ENCODE data around the gene THSD4. TPM values are rescaled to one million over a fixed set of nuclear protein-coding genes. Genes with fewer than 3 reads are reported as not detected.
"Not testable (repeated sequence)": the region's sequence is repeated elsewhere in the genome, so short reads cannot be mapped to it uniquely, and the experiment has no call there.

Gene THSD4
- polyA plus RNA-seq, 2 of the 4 experiments (the other 2 are of a cell fraction), result 15.8 to 40.7 TPM

DNA sequence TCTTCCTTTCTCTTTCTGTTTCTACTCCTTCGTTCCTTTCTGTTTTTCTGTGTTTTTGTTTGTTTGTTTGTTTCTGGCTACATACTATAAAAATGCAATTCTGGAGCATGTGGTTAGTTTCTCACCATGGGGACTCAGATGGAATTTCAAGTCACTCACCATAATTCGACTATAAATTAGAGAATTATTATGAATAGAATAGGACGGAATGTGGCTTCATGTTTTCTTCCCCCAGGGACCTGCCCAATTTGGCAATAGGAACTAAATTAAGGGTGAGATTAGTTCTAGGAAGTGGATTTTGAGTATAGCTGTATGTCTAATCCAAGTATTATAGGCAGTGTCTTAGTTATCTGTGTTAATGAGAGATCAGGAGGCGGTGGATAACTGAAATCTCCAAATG is 96.9 kb downstream of the THSD4 start (continued):
- TF ChIP-seq REST (IDR thresholded peaks at IDR 0.05), result no peak
- TF ChIP-seq EHMT2 (IDR thresholded peaks at IDR 0.05; ENCODE audit: low read depth), result no peak
- TF ChIP-seq POLR2A (IDR thresholded peaks at IDR 0.05; ENCODE audit: low read length), result no peak
- TF ChIP-seq, protein P1, sequence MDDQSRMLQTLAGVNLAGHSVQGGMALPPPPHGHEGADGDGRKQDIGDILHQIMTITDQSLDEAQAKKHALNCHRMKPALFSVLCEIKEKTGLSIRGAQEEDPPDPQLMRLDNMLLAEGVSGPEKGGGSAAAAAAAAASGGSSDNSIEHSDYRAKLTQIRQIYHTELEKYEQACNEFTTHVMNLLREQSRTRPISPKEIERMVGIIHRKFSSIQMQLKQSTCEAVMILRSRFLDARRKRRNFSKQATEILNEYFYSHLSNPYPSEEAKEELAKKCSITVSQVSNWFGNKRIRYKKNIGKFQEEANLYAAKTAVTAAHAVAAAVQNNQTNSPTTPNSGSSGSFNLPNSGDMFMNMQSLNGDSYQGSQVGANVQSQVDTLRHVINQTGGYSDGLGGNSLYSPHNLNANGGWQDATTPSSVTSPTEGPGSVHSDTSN (IDR thresholded peaks at IDR 0.05), result no peak
- TF ChIP-seq RAD21 (conservative IDR thresholded peaks at IDR 0.05 in 1 of 2, IDR thresholded peaks at IDR 0.05 in 1 of 2), result no peak

- CTCF ChIA-PET, result interaction anchor here (0.6 to 1.4 kb wide), 9 partner anchors 9 to 587 kb away, joined by 3 to 5 read pairs (median 3); no protein-coding TSS in a partner anchor
- DNase-seq (ENCODE audit: low read depth in 1 of 2, low spot score in 1 of 2); H3K27ac ChIP-seq; H3K9me3 ChIP-seq; H3K4me2 ChIP-seq; FAIRE-seq; POLR2A ChIA-PET; H3K4me1 ChIP-seq; ATAC-seq; H3K4me3 ChIP-seq: not testable (repeated sequence)
- 86% methylated on average over 8 of the region's 8 CpGs for WGBS (ENCODE audit: missing lambda C conversion rate)
- peak; percentile 70 for TF ChIP-seq MAFK (IDR thresholded peaks at IDR 0.05; ENCODE audit: partially characterized antibody)
These were observed 98.7 kb downstream of the THSD4 start for GRCh38 chr15:71213943-71214342.

GRCh38 chr15:71215126-71215894 is 100.0 kb downstream of the THSD4 start:
- POLR2A ChIA-PET, result no interaction called here

GRCh38 chr15:71218272-71218805 is 103.1 kb downstream of the THSD4 start:
- FAIRE-seq (peak; percentile 46), DNase-seq (ENCODE audit: low read depth in 1 of 2, low spot score in 1 of 2) (no peak), ATAC-seq (no peak)
- 90% methylated on average over 5 of the region's 5 CpGs for WGBS (ENCODE audit: missing lambda C conversion rate)
- CTCF ChIA-PET, result interaction anchor here (0.6 kb wide), 1 partner anchor 583 kb away, joined by 4 read pairs; no protein-coding TSS in a partner anchor
- Histone ChIP-seq H3K9me3 (no peaks in the 10 kb centered on the region), H3K4me2 (no peak overlapping the region), H3K27ac (no peak overlapping the region), H3K4me1 (no peaks in the 10 kb centered on the region), H3K4me3 (no peak overlapping the region)
- POLR2A ChIA-PET, result no interaction called here
- TF ChIP-seq RCOR1 (IDR thresholded peaks at IDR 0.05; ENCODE audit: low read depth, low read length) (no peak), RFX5 (IDR thresholded peaks at IDR 0.05) (no peak), HMGXB4 (CRISPR knock-in tag; IDR thresholded peaks at IDR 0.05; ENCODE audit: borderline replicate concordance) (no peak), SREBF2 (IDR thresholded peaks at IDR 0.05) (no peak), CEBPB (IDR thresholded peaks at IDR 0.05) (no peak), ZSCAN20 (CRISPR knock-in tag; IDR thresholded peaks at IDR 0.05) (no peak), CHD4 (IDR thresholded peaks at IDR 0.05; ENCODE audit: borderline replicate concordance) (no peak), CBX2 (IDR thresholded peaks at IDR 0.05; ENCODE audit: borderline replicate concordance, low read depth) (no peak), HDAC2 (IDR thresholded peaks at IDR 0.05) (no peak), ATOH8 (CRISPR knock-in tag; IDR thresholded peaks at IDR 0.05; ENCODE audit: low read depth) (no peak), KDM5A (IDR thresholded peaks at IDR 0.05) (no peak), CHD2 (IDR thresholded peaks at IDR 0.05; ENCODE audit: low read length, partially characterized antibody) (no peak), FOSL2 (IDR thresholded peaks at IDR 0.05) (no peak), FOSL2 (CRISPR knock-in tag; IDR thresholded peaks at IDR 0.05) (no peak), ESRRA (IDR thresholded peaks at IDR 0.05; ENCODE audit: borderline replicate concordance, low read length) (no peak)
- TF ChIP-seq, protein P2, sequence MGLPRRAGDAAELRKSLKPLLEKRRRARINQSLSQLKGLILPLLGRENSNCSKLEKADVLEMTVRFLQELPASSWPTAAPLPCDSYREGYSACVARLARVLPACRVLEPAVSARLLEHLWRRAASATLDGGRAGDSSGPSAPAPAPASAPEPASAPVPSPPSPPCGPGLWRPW (IDR thresholded peaks at IDR 0.05), result no peak

More at GRCh38 chr15:71215126-71215894, 100.0 kb downstream of the THSD4 start:
- CTCF ChIA-PET, result interaction anchor here (1.0 to 1.4 kb wide), 5 partner anchors 21 to 223 kb away, joined by 3 to 4 read pairs (median 3); no protein-coding TSS in a partner anchor
- Histone ChIP-seq H3K4me1 (no peaks in the 10 kb centered on the region), H3K4me3 (no peak overlapping the region), H3K27ac (no peak overlapping the region), H3K4me2 (no peak overlapping the region), H3K9me3 (no peaks in the 10 kb centered on the region)
- FAIRE-seq, result no peak
- ATAC-seq, result 0 out of 6 replicates have a peak, but pooled peaks of 1 of the 2 experiments have one; percentile 25
- 96% methylated on average over 44 of the region's 51 CpGs for WGBS (ENCODE audit: missing lambda C conversion rate)
- no peak for DNase-seq (ENCODE audit: low read depth in 1 of 2, low spot score in 1 of 2)
- TF ChIP-seq CHD2 (IDR thresholded peaks at IDR 0.05; ENCODE audit: low read length, partially characterized antibody) (no peak), ESRRA (IDR thresholded peaks at IDR 0.05; ENCODE audit: borderline replicate concordance, low read length) (no peak), POLR2AphosphoS2 (conservative IDR thresholded peaks at IDR 0.05; ENCODE audit: low read length) (no peak), EP300 (IDR thresholded peaks at IDR 0.05) (no peak)

Measured in A549 (cell line).